Measurements from ENCODE around the gene CYTH4.

DNA sequence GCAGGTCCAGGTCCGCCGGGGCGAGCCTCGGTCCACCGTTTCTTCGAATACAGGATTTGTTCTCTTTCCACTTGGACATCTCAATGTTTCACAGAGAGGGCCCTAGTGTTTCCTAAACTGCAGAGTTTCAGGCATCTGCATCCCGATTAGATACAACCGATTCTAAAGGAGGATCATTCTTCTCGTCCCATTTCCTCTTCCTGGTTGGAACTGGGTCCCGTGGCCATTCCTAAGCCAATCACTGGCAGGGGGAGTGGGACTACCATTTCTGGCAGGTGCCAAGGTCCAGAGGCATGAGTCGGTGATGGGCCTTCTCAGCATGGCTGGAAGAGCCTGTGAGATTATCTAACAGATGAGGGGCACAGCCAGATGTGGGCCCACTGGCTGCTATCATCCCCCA, 76.1 kb downstream of the CYTH4 start:
- TF ChIP-seq EZH2 (IDR thresholded peaks at IDR 0.05; ENCODE audit: low read depth), result no peak
- TF ChIP-seq, protein P1, sequence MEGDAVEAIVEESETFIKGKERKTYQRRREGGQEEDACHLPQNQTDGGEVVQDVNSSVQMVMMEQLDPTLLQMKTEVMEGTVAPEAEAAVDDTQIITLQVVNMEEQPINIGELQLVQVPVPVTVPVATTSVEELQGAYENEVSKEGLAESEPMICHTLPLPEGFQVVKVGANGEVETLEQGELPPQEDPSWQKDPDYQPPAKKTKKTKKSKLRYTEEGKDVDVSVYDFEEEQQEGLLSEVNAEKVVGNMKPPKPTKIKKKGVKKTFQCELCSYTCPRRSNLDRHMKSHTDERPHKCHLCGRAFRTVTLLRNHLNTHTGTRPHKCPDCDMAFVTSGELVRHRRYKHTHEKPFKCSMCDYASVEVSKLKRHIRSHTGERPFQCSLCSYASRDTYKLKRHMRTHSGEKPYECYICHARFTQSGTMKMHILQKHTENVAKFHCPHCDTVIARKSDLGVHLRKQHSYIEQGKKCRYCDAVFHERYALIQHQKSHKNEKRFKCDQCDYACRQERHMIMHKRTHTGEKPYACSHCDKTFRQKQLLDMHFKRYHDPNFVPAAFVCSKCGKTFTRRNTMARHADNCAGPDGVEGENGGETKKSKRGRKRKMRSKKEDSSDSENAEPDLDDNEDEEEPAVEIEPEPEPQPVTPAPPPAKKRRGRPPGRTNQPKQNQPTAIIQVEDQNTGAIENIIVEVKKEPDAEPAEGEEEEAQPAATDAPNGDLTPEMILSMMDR (conservative IDR thresholded peaks at IDR 0.05), result no peak
